Right atrium auricular region (tissue), 2 donors: Measurements from ENCODE around the gene PPP1CB. TPM values are rescaled to one million over a fixed set of nuclear protein-coding genes. Genes with fewer than 3 reads are reported as not detected.

ENCODE experiments used
- DNase-seq: peaks from one replicate; pipeline ENCODE4 v3.0.0-alpha.2; 2019; ENCODE audit warnings: low spot score
- H3K27ac ChIP-seq, 2 donors: fragments of 200-600 bp; sonication (generic); 1 replicate in 1 of 2; 2 replicates in 1 of 2; pipeline ENCODE4 v1.5.1; 2016 to 2019
- H3K27me3 ChIP-seq, 2 donors: fragments of 200-600 bp; sonication (generic); one replicate each; pipeline versions ENCODE4 v1.5.1 to v1.6.0; 2017 to 2019
- H3K36me3 ChIP-seq: fragments of 200-600 bp; sonication (generic); one replicate; pipeline ENCODE4 v1.5.1; 2016
- H3K4me1 ChIP-seq, 2 donors: fragments of 200-600 bp; sonication (generic); one replicate each; pipeline versions ENCODE4 v1.5.1 to v1.6.0; 2017 to 2019
- H3K4me3 ChIP-seq, 2 donors: fragments of 200-600 bp; sonication (generic); 1 replicate in 1 of 2; 2 replicates in 1 of 2; pipeline ENCODE4 v1.5.1; 2017 to 2019; ENCODE audit warnings: mild to moderate bottlenecking in 1 of 2, moderate library complexity in 1 of 2
- H3K9me3 ChIP-seq, 2 donors: fragments of 200-600 bp; sonication (generic); one replicate each; pipeline ENCODE4 v1.5.1; 2019
- CTCF ChIP-seq, 2 donors: fragments of 200-600 bp; sonication (generic); IDR thresholded peaks; one replicate each; pipeline ENCODE4 v1.5.1; 2019; ENCODE audit warnings: antibody characterized with exemption in 2 of 2
- total RNA-seq, 2 donors: library from RNA; depleted of rRNA; stranded (reverse); fragments of >200 nt; gene quantifications; one replicate each; pipeline ENCODE4 v1.1.0, GENCODE V29; 2016

The PPP1CB gene
- total RNA-seq, 2 donors from 2014 or later, result 185 to 213 TPM

DNA sequence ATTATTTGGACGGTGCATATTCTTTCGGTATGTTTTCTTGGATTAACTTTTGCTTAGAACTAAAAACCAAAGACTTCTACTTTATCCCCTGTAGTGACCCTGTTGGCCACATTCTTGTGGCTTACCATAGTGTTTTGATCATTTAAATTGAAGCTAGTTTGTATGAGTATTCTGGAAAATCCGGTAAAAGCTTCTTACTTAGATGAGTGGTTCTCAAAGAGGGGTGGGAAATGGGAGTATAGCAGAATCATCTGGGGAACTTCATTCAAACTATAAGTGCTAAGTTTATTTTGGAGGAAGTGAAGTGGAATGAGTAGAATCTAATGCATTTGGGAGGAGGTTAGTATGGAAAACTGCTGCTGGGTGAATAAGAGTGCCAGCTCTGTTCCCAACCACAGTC lies 3.8 kb downstream of the PPP1CB start:
- Histone ChIP-seq H3K27me3 (no peaks in the 10 kb centered on the region), H3K36me3 (peaks cover 11% of the 10 kb centered on the region), H3K9me3 (no peaks in the 10 kb centered on the region), H3K4me3 (peak overlapping the region in 1 of 2 donors; percentile 91), H3K27ac (peak overlapping the region; percentile 100), H3K4me1 (peaks cover 0 to 70% of the 10 kb centered on the region in 2 donors)
- DNase-seq, result no peak
- no peak for TF ChIP-seq CTCF (IDR thresholded peaks at IDR 0.05)

- no peak for DNase-seq
- no peak overlapping the region for H3K27ac ChIP-seq
- TF ChIP-seq CTCF (IDR thresholded peaks at IDR 0.05), result no peak
- peaks cover 11% of the 10 kb centered on the region for H3K36me3 ChIP-seq
- no peaks in the 10 kb centered on the region for H3K9me3 ChIP-seq
- H3K4me1 ChIP-seq, result peaks cover 0 to 92% of the 10 kb centered on the region in 2 donors
- H3K4me3 ChIP-seq, result no peak overlapping the region
- no peaks in the 10 kb centered on the region for H3K27me3 ChIP-seq
These were observed 6.8 kb downstream of the PPP1CB start for GRCh38 chr2:28758459-28758858.

DNA sequence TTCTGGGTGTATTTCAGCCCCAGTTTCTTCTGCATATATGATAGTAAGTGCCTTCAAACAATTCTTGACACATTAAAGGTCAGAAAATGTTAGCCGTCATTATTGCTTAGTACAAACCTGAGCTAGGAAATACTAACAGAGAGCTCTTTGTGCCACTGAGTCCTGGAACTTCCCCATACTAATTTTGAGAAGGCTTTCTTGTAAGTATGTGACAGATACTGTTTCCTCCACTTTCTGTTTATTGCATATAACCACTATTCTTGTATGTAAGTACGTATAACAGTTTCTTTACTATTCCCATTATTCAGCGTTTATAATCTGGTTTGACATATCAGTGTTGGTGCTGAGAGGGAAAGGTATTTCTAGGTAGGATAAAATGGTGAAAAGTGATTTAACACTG lies 9.8 kb downstream of the PPP1CB start:
- Histone ChIP-seq H3K4me1 (peaks cover 0 to 91% of the 10 kb centered on the region in 2 donors), H3K27me3 (no peaks in the 10 kb centered on the region), H3K9me3 (no peaks in the 10 kb centered on the region), H3K4me3 (no peak overlapping the region), H3K27ac (no peak overlapping the region), H3K36me3 (peaks cover 11% of the 10 kb centered on the region)
- DNase-seq, result no peak
- TF ChIP-seq CTCF (IDR thresholded peaks at IDR 0.05), result no peak

- Histone ChIP-seq H3K27me3 (no peaks in the 10 kb centered on the region), H3K9me3 (no peaks in the 10 kb centered on the region), H3K27ac (no peak overlapping the region), H3K36me3 (no peaks in the 10 kb centered on the region), H3K4me3 (no peak overlapping the region), H3K4me1 (peaks cover 0 to 88% of the 10 kb centered on the region in 2 donors)
- TF ChIP-seq CTCF (IDR thresholded peaks at IDR 0.05), result no peak
- no peak for DNase-seq
These were observed 13.5 kb downstream of the PPP1CB start for GRCh38 chr2:28764909-28765711.

DNA sequence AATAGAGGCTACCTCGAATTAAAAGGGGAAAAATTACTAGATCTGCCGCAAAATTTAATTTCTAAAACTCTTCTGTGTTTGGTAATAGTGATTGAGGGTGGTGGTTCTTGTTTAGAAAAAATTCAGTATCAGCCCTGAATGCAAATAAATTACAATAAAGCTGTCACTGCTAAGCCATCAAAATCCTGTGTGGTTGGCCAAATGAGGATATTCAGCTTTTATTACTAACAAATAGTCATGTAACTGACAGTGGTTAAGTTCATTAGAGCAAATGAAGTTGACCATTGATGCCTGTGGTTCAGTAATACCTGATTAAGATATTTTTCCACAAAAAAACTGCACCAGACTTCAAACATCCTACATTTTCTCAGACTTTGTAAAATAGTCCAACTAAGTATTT lies 14.4 kb downstream of the PPP1CB start:
- no peak for DNase-seq
- Histone ChIP-seq H3K27me3 (no peaks in the 10 kb centered on the region), H3K27ac (no peak overlapping the region), H3K4me3 (no peak overlapping the region), H3K9me3 (no peaks in the 10 kb centered on the region), H3K4me1 (peaks cover 0 to 89% of the 10 kb centered on the region in 2 donors), H3K36me3 (no peaks in the 10 kb centered on the region)
- no peak for TF ChIP-seq CTCF (IDR thresholded peaks at IDR 0.05)

DNA sequence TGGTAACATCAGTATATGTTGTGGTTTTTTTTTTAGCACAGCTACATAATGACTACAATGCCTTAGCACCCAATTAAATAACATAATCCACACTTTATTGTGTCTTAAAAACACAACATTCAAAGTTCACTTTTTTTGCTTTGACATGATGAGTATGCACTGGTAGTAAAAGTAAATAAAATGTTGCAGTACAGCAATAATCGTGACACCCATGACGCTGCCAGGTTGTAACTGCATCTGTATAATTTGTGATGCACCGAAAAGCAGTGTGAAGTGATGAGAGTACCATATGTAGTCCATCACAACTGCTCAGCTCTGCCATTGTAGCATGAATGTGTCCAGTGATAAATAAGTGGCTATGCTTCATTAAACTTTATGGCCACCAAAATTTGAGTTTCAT lies 15.7 kb downstream of the PPP1CB start:
- no peak for TF ChIP-seq CTCF (IDR thresholded peaks at IDR 0.05)
- Histone ChIP-seq H3K27ac (no peak overlapping the region), H3K36me3 (no peaks in the 10 kb centered on the region), H3K27me3 (no peaks in the 10 kb centered on the region), H3K9me3 (no peaks in the 10 kb centered on the region), H3K4me3 (no peak overlapping the region), H3K4me1 (peaks cover 0 to 88% of the 10 kb centered on the region in 2 donors)
- DNase-seq, result no peak
